ENCODE results near the gene IGSF3. TPM values are rescaled to one million over a fixed set of nuclear protein-coding genes. Genes with fewer than 3 reads are reported as not detected.

Gene IGSF3
- total and polyA plus RNA-seq, 2 donors from 2014 or later: 12.0 to 38.8 TPM

- no peak overlapping the region for H3K27ac ChIP-seq (ENCODE audit: low read depth in 2 of 2, low read length in 2 of 2)
- FAIRE-seq: no peak
Observed at GRCh38 chr1:116532671-116533428, 134.7 kb downstream of the IGSF3 start.

GRCh38 chr1:116531917-116532316 lies 135.6 kb downstream of the IGSF3 start:
- FAIRE-seq: no peak

More at GRCh38 chr1:116532671-116533428, 134.7 kb downstream of the IGSF3 start:
- DNase-seq: no peak
- H3K9ac ChIP-seq (ENCODE audit: low read length in 3 of 3): no peak overlapping the region
- no peak overlapping the region for H3K4me3 ChIP-seq (ENCODE audit: low read length in 3 of 3)
- intact Hi-C loops (cut with DNase I): no loop called here
- no peaks in the 10 kb centered on the region for H3K4me1 ChIP-seq (ENCODE audit: control insufficient read depth in 2 of 3, insufficient read depth in 2 of 3, low read depth in 1 of 3, low read length in 3 of 3)
- H3K27me3 ChIP-seq (ENCODE audit: control insufficient read depth, insufficient read depth, low read length): no peaks in the 10 kb centered on the region
- H3K9me3 ChIP-seq (ENCODE audit: control insufficient read depth in 2 of 3, insufficient read depth in 1 of 3, low read length in 3 of 3): no peaks in the 10 kb centered on the region
- TF ChIP-seq, protein P1, sequence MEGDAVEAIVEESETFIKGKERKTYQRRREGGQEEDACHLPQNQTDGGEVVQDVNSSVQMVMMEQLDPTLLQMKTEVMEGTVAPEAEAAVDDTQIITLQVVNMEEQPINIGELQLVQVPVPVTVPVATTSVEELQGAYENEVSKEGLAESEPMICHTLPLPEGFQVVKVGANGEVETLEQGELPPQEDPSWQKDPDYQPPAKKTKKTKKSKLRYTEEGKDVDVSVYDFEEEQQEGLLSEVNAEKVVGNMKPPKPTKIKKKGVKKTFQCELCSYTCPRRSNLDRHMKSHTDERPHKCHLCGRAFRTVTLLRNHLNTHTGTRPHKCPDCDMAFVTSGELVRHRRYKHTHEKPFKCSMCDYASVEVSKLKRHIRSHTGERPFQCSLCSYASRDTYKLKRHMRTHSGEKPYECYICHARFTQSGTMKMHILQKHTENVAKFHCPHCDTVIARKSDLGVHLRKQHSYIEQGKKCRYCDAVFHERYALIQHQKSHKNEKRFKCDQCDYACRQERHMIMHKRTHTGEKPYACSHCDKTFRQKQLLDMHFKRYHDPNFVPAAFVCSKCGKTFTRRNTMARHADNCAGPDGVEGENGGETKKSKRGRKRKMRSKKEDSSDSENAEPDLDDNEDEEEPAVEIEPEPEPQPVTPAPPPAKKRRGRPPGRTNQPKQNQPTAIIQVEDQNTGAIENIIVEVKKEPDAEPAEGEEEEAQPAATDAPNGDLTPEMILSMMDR (IDR thresholded peaks at IDR 0.05; ENCODE audit: borderline replicate concordance, extremely low read depth, insufficient read depth): no peak
- H3K36me3 ChIP-seq (ENCODE audit: control insufficient read depth in 2 of 3, insufficient read depth in 3 of 3, low read length in 3 of 3): peaks cover 0 to 6% (median 0%) of the 10 kb centered on the region in 3 donors

DNA sequence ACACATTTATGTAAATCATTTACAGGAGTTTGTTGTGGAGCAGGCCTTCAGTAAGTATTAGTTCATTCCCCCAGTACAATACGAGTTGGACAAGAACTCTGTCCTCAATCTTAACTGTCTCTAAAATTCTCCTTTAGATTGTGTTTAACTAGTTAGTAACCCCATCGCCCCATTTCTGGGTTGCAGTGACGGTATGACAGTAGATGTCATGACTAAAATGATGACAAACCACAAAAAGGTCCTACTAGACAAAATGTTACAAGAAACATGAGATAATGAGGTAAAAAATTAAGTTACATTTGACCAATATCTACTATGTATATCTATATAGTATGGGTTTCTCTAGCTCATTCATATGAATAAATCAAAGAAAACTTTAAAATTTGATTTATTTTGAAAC lies 137.9 kb downstream of the IGSF3 start:
- peaks cover 0 to 3% (median 0%) of the 10 kb centered on the region in 3 donors for H3K36me3 ChIP-seq (ENCODE audit: control insufficient read depth in 2 of 3, insufficient read depth in 3 of 3, low read length in 3 of 3)
- intact Hi-C loops (cut with DNase I): no loop called here
- no peaks in the 10 kb centered on the region for H3K27me3 ChIP-seq (ENCODE audit: control insufficient read depth, insufficient read depth, low read length)
- H3K9ac ChIP-seq (ENCODE audit: low read length in 3 of 3): no peak overlapping the region
- TF ChIP-seq, protein P1 (IDR thresholded peaks at IDR 0.05; ENCODE audit: borderline replicate concordance, extremely low read depth, insufficient read depth): no peak
- H3K9me3 ChIP-seq (ENCODE audit: control insufficient read depth in 2 of 3, insufficient read depth in 1 of 3, low read length in 3 of 3): no peaks in the 10 kb centered on the region
- H3K4me3 ChIP-seq (ENCODE audit: low read length in 3 of 3): no peak overlapping the region
- H3K4me1 ChIP-seq (ENCODE audit: control insufficient read depth in 2 of 3, insufficient read depth in 2 of 3, low read depth in 1 of 3, low read length in 3 of 3): no peaks in the 10 kb centered on the region
- FAIRE-seq (no peak), DNase-seq (no peak)
- H3K27ac ChIP-seq (ENCODE audit: low read depth in 2 of 2, low read length in 2 of 2): no peak overlapping the region

More at GRCh38 chr1:116531917-116532316, 135.6 kb downstream of the IGSF3 start:
- Histone ChIP-seq H3K4me3 (ENCODE audit: low read length in 3 of 3) (no peak overlapping the region), H3K9me3 (ENCODE audit: control insufficient read depth in 2 of 3, insufficient read depth in 1 of 3, low read length in 3 of 3) (no peaks in the 10 kb centered on the region), H3K4me1 (ENCODE audit: control insufficient read depth in 2 of 3, insufficient read depth in 2 of 3, low read depth in 1 of 3, low read length in 3 of 3) (no peaks in the 10 kb centered on the region), H3K27me3 (ENCODE audit: control insufficient read depth, insufficient read depth, low read length) (no peaks in the 10 kb centered on the region), H3K36me3 (ENCODE audit: control insufficient read depth in 2 of 3, insufficient read depth in 3 of 3, low read length in 3 of 3) (peaks cover 0 to 6% (median 0%) of the 10 kb centered on the region in 3 donors), H3K27ac (ENCODE audit: low read depth in 2 of 2, low read length in 2 of 2) (no peak overlapping the region), H3K9ac (ENCODE audit: low read length in 3 of 3) (no peak overlapping the region)
- TF ChIP-seq, protein P1 (IDR thresholded peaks at IDR 0.05; ENCODE audit: borderline replicate concordance, extremely low read depth, insufficient read depth): no peak
- intact Hi-C loops (cut with DNase I): no loop called here
- no peak for DNase-seq

All from kidney (tissue), 14 donors.